Mucosa of gallbladder (tissue), 1 donor: ENCODE measurements around the gene PIGC. TPM values are rescaled to one million over a fixed set of nuclear protein-coding genes. Genes with fewer than 3 reads are reported as not detected.

ENCODE experiments used
- DNase-seq: peaks from one replicate; pipeline ENCODE4 v3.0.0-alpha.2; 2020; ENCODE audit warnings: low spot score
- total RNA-seq: library from RNA; stranded (reverse); gene quantifications from one replicate; pipeline ENCODE4 v1.2.1, GENCODE V29; 2021
- donor health status: DM: no; HTN: no; CAD: no.

PIGC gene
- total RNA-seq, 1 donor from 2014 or later, result 36.3 TPM

DNA sequence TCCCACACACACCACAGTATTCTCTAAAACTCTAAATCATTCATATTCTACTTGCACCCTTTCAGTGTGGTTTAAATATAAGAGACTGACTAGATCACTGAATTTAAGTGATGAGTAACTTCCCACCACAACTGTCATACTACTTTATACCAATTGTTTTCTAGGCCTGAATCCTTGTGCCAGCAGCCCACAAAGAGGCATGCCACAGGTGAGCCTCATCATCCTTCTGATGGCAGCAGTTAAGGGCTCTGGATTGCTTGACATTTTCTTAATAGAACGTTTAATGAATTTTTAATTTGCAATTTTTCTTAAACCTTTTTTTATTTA, 13.8 kb downstream of the PIGC start:
- no peak for DNase-seq

GRCh38 chr1:172429331-172430127, 14.3 kb downstream of the PIGC start:
- peak; percentile 58 for DNase-seq

GRCh38 chr1:172427191-172427590, 16.7 kb downstream of the PIGC start:
- no peak for DNase-seq

- no peak for DNase-seq
Measured at GRCh38 chr1:172425339-172425738, 18.5 kb downstream of the PIGC start.

- no peak for DNase-seq
Measured at GRCh38 chr1:172423336-172423735, 20.5 kb downstream of the PIGC start.

DNA sequence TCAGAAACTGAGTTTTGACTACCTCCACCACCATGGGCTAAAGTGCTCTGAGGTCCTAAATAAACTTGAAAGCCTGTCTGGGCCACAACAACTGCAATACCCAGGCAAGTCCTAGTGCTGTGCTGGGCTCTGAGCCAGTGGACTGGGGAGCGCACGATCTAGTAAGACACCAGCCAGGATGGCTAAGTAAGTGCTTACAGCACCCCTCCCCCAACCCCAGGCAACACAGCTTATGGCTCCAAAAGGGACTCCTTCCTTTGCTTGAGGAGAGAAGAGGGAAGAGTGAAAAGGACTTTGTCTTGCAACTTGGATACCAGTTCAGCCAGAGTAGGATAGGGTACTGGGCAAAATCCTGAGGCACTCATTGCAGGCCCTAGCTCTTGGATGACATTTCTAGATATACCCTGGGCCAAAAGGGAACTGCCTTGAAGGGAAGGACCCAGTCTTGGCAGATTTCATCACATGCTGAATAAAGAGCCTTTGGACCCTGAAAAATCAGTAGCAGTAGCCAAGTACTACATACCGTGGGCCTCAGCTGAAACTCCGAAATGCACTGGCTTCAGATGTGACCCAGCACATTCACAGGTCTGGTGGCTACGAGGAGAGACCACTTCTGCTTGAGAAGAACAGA, 21.8 kb downstream of the PIGC start:
- no peak for DNase-seq

- no peak for DNase-seq
Measured at GRCh38 chr1:172420385-172420784, 23.5 kb downstream of the PIGC start, which contains the start of gene C1orf105. Gene C1orf105 (plus strand): TSS chr1:172420685. CDS start chr1:172420886, 201 bp downstream.

- no peak for DNase-seq
Measured at GRCh38 chr1:172417557-172417956, 26.3 kb downstream of the PIGC start.

GRCh38 chr1:172416496-172417035, 27.3 kb downstream of the PIGC start:
- no peak for DNase-seq

- DNase-seq, result no peak
Measured at GRCh38 chr1:172414331-172414730, 29.5 kb downstream of the PIGC start.

DNA sequence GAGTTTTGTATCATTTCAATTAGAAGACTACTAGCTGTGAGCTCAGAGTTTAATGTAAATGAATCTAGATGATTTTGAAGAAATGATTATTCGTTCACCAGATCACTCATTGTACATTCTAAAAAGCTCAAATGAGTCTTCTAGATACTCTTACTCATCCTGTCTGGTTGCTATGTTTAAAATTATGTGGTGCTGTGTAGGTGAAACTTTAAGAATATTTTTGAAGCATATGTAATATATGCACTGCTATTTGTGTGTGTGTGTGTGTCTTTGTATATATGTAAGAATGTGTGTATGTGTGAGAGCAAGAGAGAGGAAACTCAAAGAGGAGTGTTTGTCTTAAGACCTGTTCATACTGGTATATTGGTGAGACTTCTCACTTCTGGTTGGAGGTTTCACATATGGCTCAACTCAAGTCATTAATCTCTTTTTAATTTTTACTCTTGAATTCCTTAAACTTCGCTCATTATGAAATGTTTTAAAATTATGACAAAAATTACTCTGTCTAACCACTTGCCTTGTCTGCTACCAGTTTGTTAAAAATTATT, 32.0 kb downstream of the PIGC start:
- DNase-seq, result no peak

DNA sequence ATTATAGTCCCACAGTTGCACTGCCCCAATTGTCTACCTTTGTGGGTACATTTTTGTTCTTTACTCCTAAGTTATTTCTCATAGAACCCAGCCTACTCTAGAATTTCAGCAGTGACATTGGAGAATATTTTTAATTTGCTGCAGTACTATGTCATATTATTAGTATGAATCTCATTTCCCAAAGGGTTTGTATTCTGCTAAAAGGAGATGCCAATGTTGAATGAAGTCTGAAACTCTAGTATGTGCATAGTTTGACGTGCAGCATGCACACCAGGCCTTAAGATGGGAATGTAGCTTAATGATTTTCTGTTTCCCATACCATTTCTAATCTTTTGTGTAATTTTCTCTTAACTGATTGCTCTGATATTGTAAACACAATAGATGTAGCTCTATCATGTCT, 33.8 kb downstream of the PIGC start:
- no peak for DNase-seq

GRCh38 chr1:172408958-172409357, 34.9 kb downstream of the PIGC start:
- no peak for DNase-seq

GRCh38 chr1:172406968-172407367, 36.9 kb downstream of the PIGC start:
- DNase-seq, result no peak

- no peak for DNase-seq
Measured at GRCh38 chr1:172405912-172406311, 38.0 kb downstream of the PIGC start.

DNA sequence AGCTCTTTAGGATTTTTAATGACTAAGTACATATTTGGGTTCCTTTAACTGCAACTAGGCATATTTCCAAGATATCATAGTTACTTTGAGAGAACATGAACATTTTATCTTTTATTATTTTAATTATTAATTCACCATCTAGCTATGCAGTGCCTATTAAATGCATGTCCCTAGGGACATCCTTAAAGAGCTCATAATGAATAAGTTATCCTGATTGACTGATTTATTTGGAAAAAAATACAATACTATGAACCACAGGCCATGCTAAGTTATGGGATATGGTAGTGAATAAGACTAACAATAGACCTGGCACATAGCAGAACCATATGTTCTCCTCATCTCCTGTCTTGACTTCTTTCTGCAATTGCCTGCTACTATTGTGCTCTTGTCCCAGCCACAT, 39.7 kb downstream of the PIGC start:
- no peak for DNase-seq

- no peak for DNase-seq
Measured at GRCh38 chr1:172402878-172403569, 40.8 kb downstream of the PIGC start.

DNA sequence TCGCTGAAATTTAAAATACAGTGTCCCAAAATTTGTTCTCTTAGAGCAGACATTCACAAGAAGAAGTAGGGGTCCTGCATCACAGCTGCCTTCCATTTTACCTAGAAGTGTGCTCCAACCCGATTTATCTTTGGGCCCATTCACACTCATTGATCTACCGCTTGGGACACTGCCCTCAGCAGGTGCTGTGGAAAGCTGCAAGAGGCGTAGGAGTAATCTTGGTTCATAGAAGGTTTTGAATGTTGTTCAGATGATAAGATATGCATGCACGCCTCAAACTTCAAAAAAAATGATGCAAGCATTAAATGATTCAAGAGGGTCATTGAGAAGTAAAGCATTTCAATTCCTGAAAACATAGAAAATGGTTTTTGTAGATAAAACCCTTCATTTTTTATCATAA, 42.0 kb downstream of the PIGC start:
- no peak for DNase-seq

- DNase-seq, result no peak
Measured at GRCh38 chr1:172401477-172401876, 42.4 kb downstream of the PIGC start.

GRCh38 chr1:172400722-172401105, 43.2 kb downstream of the PIGC start:
- no peak for DNase-seq

GRCh38 chr1:172399756-172400721, 43.8 kb downstream of the PIGC start:
- no peak for DNase-seq
